IPS DF 6.9 (cell line): Measurements from ENCODE around the gene TBC1D12.

Source experiments
- DNase-seq: peaks from one replicate; pipeline ENCODE4 v3.0.0-alpha.2; 2013; ENCODE audit warnings: low read depth, low spot score
- H3K27ac ChIP-seq: one replicate; pipeline ENCODE4 v1.5.1; 2013; ENCODE audit warnings: low read length, control low read depth
- H3K27me3 ChIP-seq: 2 replicates; pipeline ENCODE4 v1.6.1; 2013; ENCODE audit warnings: mild to moderate bottlenecking, low read length; ENCODE audit not compliant: control insufficient read depth, insufficient read depth
- H3K36me3 ChIP-seq: 2 replicates; pipeline ENCODE4 v1.6.1; 2013; ENCODE audit warnings: low read length; ENCODE audit not compliant: control insufficient read depth, insufficient read depth
- H3K4me1 ChIP-seq: 2 replicates; pipeline ENCODE4 v1.6.1; 2013; ENCODE audit warnings: low read length; ENCODE audit not compliant: control insufficient read depth, insufficient read depth
- H3K4me3 ChIP-seq: 2 replicates; pipeline ENCODE4 v1.5.1; 2013; ENCODE audit warnings: mild to moderate bottlenecking, low read length
- H3K9me3 ChIP-seq: 2 replicates; pipeline ENCODE4 v1.6.1; 2013; ENCODE audit warnings: low read length, inconsistent platforms; ENCODE audit not compliant: control insufficient read depth, insufficient read depth
- WGBS: extraction: QIAGEN DNeasy Blood & Tissue Kit; methylation state at CpG from one replicate; pipeline ENCODE4 v1.1.7; 2013; ENCODE audit warnings: mixed read lengths, missing lambda C conversion rate; ENCODE audit not compliant: insufficient read length, insufficient coverage; 5-methylcytosine and 5-hydroxymethylcytosine counted together

Gene TBC1D12

GRCh38 chr10:94405406-94405805 is 3.1 kb downstream of the TBC1D12 start:
- Histone ChIP-seq H3K36me3 (no peaks in the 10 kb centered on the region), H3K9me3 (no peaks in the 10 kb centered on the region), H3K4me1 (no peaks in the 10 kb centered on the region), H3K27me3 (peaks cover 4% of the 10 kb centered on the region; the same call in 1 of the 2 replicates), H3K4me3 (no peak overlapping the region), H3K27ac (no peak overlapping the region)
- no peak for DNase-seq

GRCh38 chr10:94407668-94408067 is 5.3 kb downstream of the TBC1D12 start:
- Histone ChIP-seq H3K27ac (no peak overlapping the region), H3K4me3 (no peak overlapping the region), H3K4me1 (no peaks in the 10 kb centered on the region), H3K36me3 (no peaks in the 10 kb centered on the region), H3K27me3 (peaks cover 4% of the 10 kb centered on the region; the same call in 1 of the 2 replicates), H3K9me3 (no peaks in the 10 kb centered on the region)
- no peak for DNase-seq
- no CpG with 5 or more reads among the region's 3 CpGs for WGBS

- Histone ChIP-seq H3K36me3 (no peaks in the 10 kb centered on the region), H3K4me3 (no peak overlapping the region), H3K4me1 (no peaks in the 10 kb centered on the region), H3K9me3 (no peaks in the 10 kb centered on the region), H3K27ac (no peak overlapping the region), H3K27me3 (no peaks in the 10 kb centered on the region; the same call in 1 of the 2 replicates)
- no CpG with 5 or more reads among the region's 7 CpGs for WGBS
- no peak for DNase-seq
These were observed 6.8 kb downstream of the TBC1D12 start for GRCh38 chr10:94409021-94409657.

GRCh38 chr10:94411304-94411703 is 9.0 kb downstream of the TBC1D12 start:
- H3K27me3 ChIP-seq: no peaks in the 10 kb centered on the region
- DNase-seq: no peak
- no peak overlapping the region for H3K27ac ChIP-seq
- H3K4me1 ChIP-seq: no peaks in the 10 kb centered on the region
- no peaks in the 10 kb centered on the region for H3K9me3 ChIP-seq
- WGBS: 100% methylated on average over 1 of the region's 3 CpGs
- no peaks in the 10 kb centered on the region for H3K36me3 ChIP-seq
- no peak overlapping the region for H3K4me3 ChIP-seq

- Histone ChIP-seq H3K27ac (no peak overlapping the region), H3K9me3 (no peaks in the 10 kb centered on the region)
These were observed 10.1 kb downstream of the TBC1D12 start for GRCh38 chr10:94412449-94412848.

GRCh38 chr10:94413361-94413760 is 11.0 kb downstream of the TBC1D12 start:
- Histone ChIP-seq H3K4me3 (no peak overlapping the region), H3K27ac (no peak overlapping the region), H3K36me3 (no peaks in the 10 kb centered on the region), H3K4me1 (no peaks in the 10 kb centered on the region), H3K9me3 (no peaks in the 10 kb centered on the region), H3K27me3 (no peaks in the 10 kb centered on the region)
- DNase-seq: no peak
- no CpG with 5 or more reads among the region's 1 CpG for WGBS

More at GRCh38 chr10:94412449-94412848, 10.1 kb downstream of the TBC1D12 start:
- H3K36me3 ChIP-seq: no peaks in the 10 kb centered on the region
- no peak overlapping the region for H3K4me3 ChIP-seq
- no peaks in the 10 kb centered on the region for H3K27me3 ChIP-seq
- no peak for DNase-seq
- no CpG with 5 or more reads among the region's 3 CpGs for WGBS
- H3K4me1 ChIP-seq: no peaks in the 10 kb centered on the region

GRCh38 chr10:94416896-94417295 is 14.6 kb downstream of the TBC1D12 start:
- H3K4me3 ChIP-seq: no peak overlapping the region
- no peaks in the 10 kb centered on the region for H3K9me3 ChIP-seq
- WGBS: no CpG with 5 or more reads among the region's 3 CpGs
- H3K27ac ChIP-seq: no peak overlapping the region
- H3K4me1 ChIP-seq: no peaks in the 10 kb centered on the region
- no peak for DNase-seq
- H3K36me3 ChIP-seq: no peaks in the 10 kb centered on the region
- no peaks in the 10 kb centered on the region for H3K27me3 ChIP-seq

GRCh38 chr10:94417321-94417720 is 15.0 kb downstream of the TBC1D12 start:
- H3K36me3 ChIP-seq: no peaks in the 10 kb centered on the region
- no peak for DNase-seq
- no peak overlapping the region for H3K27ac ChIP-seq
- WGBS: no CpG with 5 or more reads among the region's 1 CpG
- H3K4me1 ChIP-seq: no peaks in the 10 kb centered on the region
- H3K27me3 ChIP-seq: no peaks in the 10 kb centered on the region
- no peak overlapping the region for H3K4me3 ChIP-seq
- no peaks in the 10 kb centered on the region for H3K9me3 ChIP-seq

- no peak overlapping the region for H3K4me3 ChIP-seq
- no peaks in the 10 kb centered on the region for H3K4me1 ChIP-seq
- no peaks in the 10 kb centered on the region for H3K9me3 ChIP-seq
- no peaks in the 10 kb centered on the region for H3K36me3 ChIP-seq
- no CpG with 5 or more reads among the region's 5 CpGs for WGBS
- no peak overlapping the region for H3K27ac ChIP-seq
- H3K27me3 ChIP-seq: no peaks in the 10 kb centered on the region
- no peak for DNase-seq
These were observed 18.2 kb downstream of the TBC1D12 start for GRCh38 chr10:94420516-94420915.

GRCh38 chr10:94420998-94421528 is 18.7 kb downstream of the TBC1D12 start:
- Histone ChIP-seq H3K4me3 (no peak overlapping the region), H3K9me3 (no peaks in the 10 kb centered on the region), H3K36me3 (no peaks in the 10 kb centered on the region), H3K27ac (no peak overlapping the region), H3K4me1 (no peaks in the 10 kb centered on the region), H3K27me3 (no peaks in the 10 kb centered on the region)
- no peak for DNase-seq
- WGBS: no CpG with 5 or more reads among the region's 1 CpG

- no CpG with 5 or more reads among the region's 1 CpG for WGBS
- H3K36me3 ChIP-seq: no peaks in the 10 kb centered on the region
- no peaks in the 10 kb centered on the region for H3K4me1 ChIP-seq
- no peaks in the 10 kb centered on the region for H3K9me3 ChIP-seq
- no peaks in the 10 kb centered on the region for H3K27me3 ChIP-seq
- no peak overlapping the region for H3K27ac ChIP-seq
- DNase-seq: no peak
- H3K4me3 ChIP-seq: no peak overlapping the region
These were observed 21.3 kb downstream of the TBC1D12 start for GRCh38 chr10:94423627-94424026.
